ENCODE results near the gene RASSF7. TPM values are rescaled to one million over a fixed set of nuclear protein-coding genes. Genes with fewer than 3 reads are reported as not detected.

Gene RASSF7
- total RNA-seq, 2 donors from 2014 or later: 7.3 to 20.6 TPM

- Histone ChIP-seq H3K4me1 (ENCODE audit: control insufficient read depth in 1 of 2, low read depth in 2 of 2) (peaks cover 14 to 22% of the 10 kb centered on the region in 2 donors), H3K27me3 (replicated peaks; ENCODE audit: insufficient read depth) (no peaks in the 10 kb centered on the region), H3K9me3 (no peaks in the 10 kb centered on the region), H3K36me3 (peaks cover 58% of the 10 kb centered on the region), H3K27ac (no peak overlapping the region), H3K4me3 (no peak overlapping the region)
- ATAC-seq (ENCODE audit: insufficient number of reproducible peaks, low FRiP score, low read depth): no peak
- no peak for TF ChIP-seq CTCF (IDR thresholded peaks at IDR 0.05)
- DNase-seq (ENCODE audit: low spot score): no peak
These were observed 51.6 kb downstream of the RASSF7 start for GRCh38 chr11:612201-612960.

- Histone ChIP-seq H3K4me3 (no peak overlapping the region), H3K36me3 (peaks cover 53% of the 10 kb centered on the region), H3K27me3 (replicated peaks; ENCODE audit: insufficient read depth) (no peaks in the 10 kb centered on the region), H3K9me3 (no peaks in the 10 kb centered on the region), H3K27ac (peak overlapping the region in 1 of 2 donors; percentile 50), H3K4me1 (ENCODE audit: control insufficient read depth in 1 of 2, low read depth in 2 of 2) (peaks cover 14 to 22% of the 10 kb centered on the region in 2 donors)
- no peak for TF ChIP-seq CTCF (IDR thresholded peaks at IDR 0.05)
- ATAC-seq (ENCODE audit: insufficient number of reproducible peaks, low FRiP score, low read depth) (no peak), DNase-seq (ENCODE audit: low spot score) (no peak)
These were observed 52.2 kb downstream of the RASSF7 start for GRCh38 chr11:612961-613300.

GRCh38 chr11:613369-613968 lies 52.7 kb downstream of the RASSF7 start:
- no peak overlapping the region for H3K4me3 ChIP-seq
- TF ChIP-seq CTCF (IDR thresholded peaks at IDR 0.05): no peak
- no peaks in the 10 kb centered on the region for H3K27me3 ChIP-seq (replicated peaks; ENCODE audit: insufficient read depth)
- H3K9me3 ChIP-seq: no peaks in the 10 kb centered on the region
- H3K4me1 ChIP-seq (ENCODE audit: control insufficient read depth in 1 of 2, low read depth in 2 of 2): peaks cover 14 to 22% of the 10 kb centered on the region in 2 donors
- peak; percentile 47 for DNase-seq (ENCODE audit: low spot score)
- no peak for ATAC-seq (ENCODE audit: insufficient number of reproducible peaks, low FRiP score, low read depth)
- peak overlapping the region; percentile 96 to 97 for H3K27ac ChIP-seq
- H3K36me3 ChIP-seq: peaks cover 47% of the 10 kb centered on the region

Other genes with a start within 250 kb of the RASSF7 start
- gene IFITM1, start 246.9 kb upstream of the RASSF7 start, total RNA-seq: 100 to 1,000 TPM; 182 to 220 TPM
- gene IFITM3, start 240.1 kb upstream of the RASSF7 start, total RNA-seq: 100 to 1,000 TPM; 275 to 514 TPM
- 1 to 10 TPM in 1 of 2 donors, under 1 TPM in 1; 0.78 to 3.7 TPM for gene B4GALNT4, start 191.5 kb upstream of the RASSF7 start, total RNA-seq
- gene PKP3, start 166.8 kb upstream of the RASSF7 start, total RNA-seq: 1 to 10 TPM; 2.0 to 5.9 TPM
- 10 to 100 TPM; 24.9 to 36.8 TPM for gene SIGIRR, start 146.0 kb upstream of the RASSF7 start, total RNA-seq
- 1 to 10 TPM in 1 of 2 donors, under 1 TPM in 1; 0.68 to 2.7 TPM for gene ANO9, start 119.0 kb upstream of the RASSF7 start, total RNA-seq
- 10 to 100 TPM; 34.0 to 34.7 TPM for gene PTDSS2, start 110.7 kb upstream of the RASSF7 start, total RNA-seq
- gene RNH1, start 53.7 kb upstream of the RASSF7 start, total RNA-seq: 100 to 1,000 TPM; 224 to 355 TPM
- 10 to 100 TPM; 17.7 to 32.4 TPM for gene HRAS, start 25.4 kb upstream of the RASSF7 start, total RNA-seq
- under 1 TPM in 1 of 2 donors, not detected in 1; 0.41 TPM for gene LRRC56, start 23.4 kb upstream of the RASSF7 start, total RNA-seq
- gene LMNTD2, start 232 bp upstream of the RASSF7 start, total RNA-seq: 1 to 10 TPM; 1.1 to 2.7 TPM
- 10 to 100 TPM; 31.3 to 39.6 TPM for gene PHRF1, start 15.5 kb downstream of the RASSF7 start, total RNA-seq
- 10 to 100 TPM; 33.8 to 45.4 TPM for gene IRF7, start 55.0 kb downstream of the RASSF7 start, total RNA-seq
- not detected for gene CDHR5, start 64.0 kb downstream of the RASSF7 start, total RNA-seq
- gene SCT, start 66.2 kb downstream of the RASSF7 start, total RNA-seq: not detected
- gene DRD4, start 76.3 kb downstream of the RASSF7 start, total RNA-seq: under 1 TPM in 1 of 2 donors, not detected in 1; 0.27 TPM
- 10 to 100 TPM; 22.1 to 67.0 TPM for gene DEAF1, start 134.3 kb downstream of the RASSF7 start, total RNA-seq
- gene TMEM80, start 134.8 kb downstream of the RASSF7 start, total RNA-seq: 10 to 100 TPM; 22.4 to 22.5 TPM
- 10 to 100 TPM; 39.6 to 75.9 TPM for gene EPS8L2, start 145.3 kb downstream of the RASSF7 start, total RNA-seq
- gene TALDO1, start 186.5 kb downstream of the RASSF7 start, total RNA-seq: 100 to 1,000 TPM; 132 to 232 TPM
- 10 to 100 TPM; 32.5 to 48.7 TPM for gene GATD1, start 216.5 kb downstream of the RASSF7 start, total RNA-seq
- not detected for gene CEND1, start 229.1 kb downstream of the RASSF7 start, total RNA-seq
- gene SLC25A22, start 237.3 kb downstream of the RASSF7 start, total RNA-seq: 10 to 100 TPM; 10.7 to 16.9 TPM
- gene PIDD1, start 244.3 kb downstream of the RASSF7 start, total RNA-seq: 10 to 100 TPM; 10.9 to 52.0 TPM
- 100 to 1,000 TPM; 170 to 221 TPM for gene RPLP2, start 249.0 kb downstream of the RASSF7 start, total RNA-seq